Measurements from ENCODE around the gene RIC3. TPM values are rescaled to one million over a fixed set of nuclear protein-coding genes. Genes with fewer than 3 reads are reported as not detected.
"Not testable (repeated sequence)": the region's sequence is repeated elsewhere in the genome, so short reads cannot be mapped to it uniquely, and the experiment has no call there.

The RIC3 gene
- total RNA-seq, 4 donors from 2014 or later, result 2.2 to 7.1 (median 4.1) TPM

DNA sequence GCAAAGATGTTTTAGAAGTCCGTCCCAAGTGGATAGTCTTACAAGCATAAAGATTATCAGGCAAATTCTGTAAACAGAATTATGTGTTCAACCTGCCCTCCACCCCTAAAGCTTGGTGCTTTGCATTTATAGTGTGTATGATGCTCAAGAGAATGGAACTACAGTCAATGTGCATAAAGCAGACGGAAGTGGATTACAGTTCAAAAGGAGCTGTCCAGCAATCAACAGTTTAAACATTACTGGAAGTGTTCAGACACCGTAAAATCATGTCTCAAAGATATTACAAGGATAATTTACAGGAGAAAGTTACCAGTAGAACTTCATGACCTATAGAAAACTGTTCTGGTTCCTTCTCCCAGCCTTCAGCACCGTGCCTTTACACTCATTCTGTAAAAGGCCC lies 1.0 kb downstream of the RIC3 start:
- in situ Hi-C loops (cut with MboI; ENCODE audit: low sequenced_read_pairs in 4 of 4) (no loop called here), intact Hi-C loops (cut with DNase I; ENCODE audit: low total_unique reads) (no loop called here)
- H3K4me3 ChIP-seq, result peak overlapping the region; percentile 62 to 79 (median 72)
- no peak for DNase-seq
- no peak overlapping the region for H3K27ac ChIP-seq
- H3K36me3 ChIP-seq, result no peaks in the 10 kb centered on the region
- H3K27me3 ChIP-seq, result peaks cover 0 to 5% (median 5%) of the 10 kb centered on the region in 3 donors
- no peaks in the 10 kb centered on the region for H3K9me3 ChIP-seq
- H3K4me1 ChIP-seq, result peaks cover 14 to 15% of the 10 kb centered on the region in 2 donors
- no peak for TF ChIP-seq POLR2A (IDR thresholded peaks at IDR 0.05)
- no peak for TF ChIP-seq CTCF (IDR thresholded peaks at IDR 0.05 in 4 of 5, conservative IDR thresholded peaks at IDR 0.05 in 1 of 5)
- ATAC-seq, result no peak

- in situ Hi-C loops (cut with MboI; ENCODE audit: low sequenced_read_pairs in 4 of 4) (no loop called here), intact Hi-C loops (cut with DNase I; ENCODE audit: low total_unique reads) (no loop called here)
- no peak overlapping the region for H3K27ac ChIP-seq
- no peaks in the 10 kb centered on the region for H3K9me3 ChIP-seq
- ATAC-seq, result no peak
- no peaks in the 10 kb centered on the region for H3K36me3 ChIP-seq
- H3K4me3 ChIP-seq, result no peak overlapping the region
- peaks cover 14 to 15% of the 10 kb centered on the region in 2 donors for H3K4me1 ChIP-seq
- TF ChIP-seq POLR2A (IDR thresholded peaks at IDR 0.05) (no peak), CTCF (IDR thresholded peaks at IDR 0.05 in 4 of 5, conservative IDR thresholded peaks at IDR 0.05 in 1 of 5) (no peak)
- H3K27me3 ChIP-seq, result peaks cover 0 to 2% (median 0%) of the 10 kb centered on the region in 3 donors
- no peak for DNase-seq
Measured at GRCh38 chr11:8164746-8165145, 4.1 kb downstream of the RIC3 start.

DNA sequence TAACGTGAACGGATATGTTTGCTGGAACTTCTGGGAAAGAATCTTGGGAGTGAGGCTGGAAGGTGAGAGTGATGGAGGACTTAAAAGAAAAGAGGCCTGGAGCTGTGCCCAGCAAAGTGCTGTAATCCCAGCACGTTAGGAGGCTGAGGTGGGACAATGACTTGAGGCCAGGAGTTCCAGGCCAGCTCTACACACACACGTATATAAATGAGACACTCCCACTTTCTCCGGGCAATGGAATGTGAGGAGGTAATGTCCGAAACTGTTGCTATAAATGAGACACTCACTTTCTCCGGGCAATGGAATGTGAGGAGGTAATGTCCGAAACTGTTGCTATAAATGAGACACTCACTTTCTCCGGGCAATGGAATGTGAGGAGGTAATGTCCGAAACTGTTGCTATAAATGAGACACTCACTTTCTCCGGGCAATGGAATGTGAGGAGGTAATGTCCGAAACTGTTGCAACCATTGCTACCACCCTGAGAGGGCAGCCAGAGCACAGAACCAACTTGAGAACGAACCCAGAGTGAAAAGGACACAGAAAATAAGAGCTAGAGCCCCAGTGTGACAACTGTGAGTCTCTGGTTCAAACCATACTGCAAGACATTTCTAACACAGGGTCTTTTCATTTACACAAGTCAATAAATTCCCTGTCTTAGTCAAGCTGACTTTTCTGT lies 7.1 kb downstream of the RIC3 start:
- peaks cover 10 to 21% of the 10 kb centered on the region in 2 donors for H3K4me1 ChIP-seq
- DNase-seq; ATAC-seq; H3K9me3 ChIP-seq; H3K4me3 ChIP-seq; intact Hi-C loops (cut with DNase I; ENCODE audit: low total_unique reads); H3K27ac ChIP-seq; H3K36me3 ChIP-seq; H3K27me3 ChIP-seq; in situ Hi-C loops (cut with MboI; ENCODE audit: low sequenced_read_pairs in 4 of 4): not testable (repeated sequence)

GRCh38 chr11:8156877-8157276 lies 11.9 kb downstream of the RIC3 start:
- Histone ChIP-seq H3K4me3 (no peak overlapping the region), H3K27ac (peak overlapping the region in 3 of 4 donors; percentile 2 to 46 (median 15)), H3K9me3 (no peaks in the 10 kb centered on the region), H3K4me1 (peaks cover 14 to 25% of the 10 kb centered on the region in 2 donors), H3K27me3 (no peaks in the 10 kb centered on the region), H3K36me3 (no peaks in the 10 kb centered on the region)
- intact Hi-C loops (cut with DNase I; ENCODE audit: low total_unique reads) (no loop called here), in situ Hi-C loops (cut with MboI; ENCODE audit: low sequenced_read_pairs in 4 of 4) (no loop called here)
- ATAC-seq, result peak in 1 of 2 donors; percentile 72
- DNase-seq, result no peak
- TF ChIP-seq POLR2A (IDR thresholded peaks at IDR 0.05) (no peak), CTCF (IDR thresholded peaks at IDR 0.05 in 4 of 5, conservative IDR thresholded peaks at IDR 0.05 in 1 of 5) (no peak)

- in situ Hi-C loops (cut with MboI; ENCODE audit: low sequenced_read_pairs in 4 of 4) (no loop called here), intact Hi-C loops (cut with DNase I; ENCODE audit: low total_unique reads) (no loop called here)
- Histone ChIP-seq H3K36me3 (no peaks in the 10 kb centered on the region), H3K9me3 (no peaks in the 10 kb centered on the region), H3K4me3 (no peak overlapping the region), H3K27me3 (no peaks in the 10 kb centered on the region), H3K4me1 (no peaks in the 10 kb centered on the region), H3K27ac (no peak overlapping the region)
- no peak for ATAC-seq
- TF ChIP-seq CTCF (IDR thresholded peaks at IDR 0.05 in 4 of 5, conservative IDR thresholded peaks at IDR 0.05 in 1 of 5), result no peak
- no peak for TF ChIP-seq POLR2A (IDR thresholded peaks at IDR 0.05)
- no peak for DNase-seq
Measured at GRCh38 chr11:8149726-8150125, 19.1 kb downstream of the RIC3 start.

Data from gastrocnemius medialis (tissue), 4 donors.